Mucosa of descending colon (tissue), 3 donors: ENCODE results near the gene DCAF10. TPM values are rescaled to one million over a fixed set of nuclear protein-coding genes. Genes with fewer than 3 reads are reported as not detected.
"Not testable (repeated sequence)": the region's sequence is repeated elsewhere in the genome, so short reads cannot be mapped to it uniquely, and the experiment has no call there.

Experiments used
- ATAC-seq: fragments of 200-7000 bp; cut with Tn5 transposase; one replicate; pipeline ENCODE4 v1.9.1; 2020; ENCODE audit warnings: mild to moderate bottlenecking, moderate library complexity
- DNase-seq, 3 donors: peaks; one replicate each; pipeline ENCODE4 v3.0.0-alpha.2; 2020
- H3K36me3 ChIP-seq: fragments of 200-600 bp; one replicate; pipeline ENCODE4 v1.8.0; 2021; ENCODE audit warnings: low read depth, mild to moderate bottlenecking
- H3K4me1 ChIP-seq: fragments of 200-600 bp; one replicate; pipeline ENCODE4 v1.8.0; 2021; ENCODE audit warnings: low read depth, mild to moderate bottlenecking
- H3K4me3 ChIP-seq: fragments of 200-600 bp; one replicate; pipeline ENCODE4 v1.8.0; 2021; ENCODE audit warnings: mild to moderate bottlenecking
- H3K9me3 ChIP-seq: fragments of 200-600 bp; one replicate; pipeline ENCODE4 v1.8.0; 2021; ENCODE audit warnings: mild to moderate bottlenecking
- CTCF ChIP-seq: fragments of 200-600 bp; IDR thresholded peaks from one replicate; pipeline ENCODE4 v1.8.0; 2022; ENCODE audit warnings: antibody characterized with exemption, mild to moderate bottlenecking
- intact Hi-C, 2 donors: fragments of 100-400 bp; cut with DNase I in 1 of 2; cut with micrococcal nuclease in 1 of 2; formaldehyde crosslinking; loops; one replicate each; pipeline versions ENCODE4 v1.11.0 to v1.11.1; 2022; cut with DNase I, micrococcal nuclease
- total RNA-seq, 3 donors: library from RNA; stranded (reverse); fragmentation: NEBNext Ultra II Directional in 2 of 3; extraction: Animal tissue kit (Norgen Biotek cat#: 25700) in 2 of 3; gene quantifications; one replicate each; pipeline versions ENCODE4 v1.2.1 to v1.2.4, GENCODE V29; 2021 to 2023
- donor health status: DM: no; HTN: no; CAD: no; lungs with moderate emphysema.
- donor health status: DM: no; HTN: no; CAD: no.
- donor health status: DM: no; HTN: yes; CAD: no.

Gene DCAF10
- total RNA-seq, 3 donors from 2014 or later: 18.5 to 37.8 (median 26.6) TPM

GRCh38 chr9:37873955-37874354 is 73.4 kb downstream of the DCAF10 start:
- Histone ChIP-seq H3K4me1 (no peaks in the 10 kb centered on the region), H3K36me3 (no peaks in the 10 kb centered on the region), H3K4me3 (no peak overlapping the region), H3K9me3 (peaks cover 4% of the 10 kb centered on the region)
- intact Hi-C loops: no loop called here
- DNase-seq (no peak), ATAC-seq (no peak)
- no peak for TF ChIP-seq CTCF

GRCh38 chr9:37876376-37876775 is 75.8 kb downstream of the DCAF10 start:
- H3K36me3 ChIP-seq: no peaks in the 10 kb centered on the region
- H3K9me3 ChIP-seq: peaks cover 4% of the 10 kb centered on the region
- H3K4me1 ChIP-seq: no peaks in the 10 kb centered on the region
- no peak overlapping the region for H3K4me3 ChIP-seq
- TF ChIP-seq CTCF: no peak
- DNase-seq (no peak), ATAC-seq (no peak)
- intact Hi-C loops: no loop called here

- Histone ChIP-seq H3K4me1 (no peaks in the 10 kb centered on the region), H3K36me3 (no peaks in the 10 kb centered on the region), H3K4me3 (no peak overlapping the region), H3K9me3 (peaks cover 4% of the 10 kb centered on the region)
- TF ChIP-seq CTCF: no peak
- DNase-seq (no peak), ATAC-seq (no peak)
- intact Hi-C loops: no loop called here
Observed at GRCh38 chr9:37880916-37881479, 80.4 kb downstream of the DCAF10 start.

- DNase-seq, intact Hi-C loops, H3K36me3 ChIP-seq, H3K9me3 ChIP-seq, ATAC-seq, H3K4me3 ChIP-seq, H3K4me1 ChIP-seq: not testable (repeated sequence)
Observed at GRCh38 chr9:37887977-37888583, 87.5 kb downstream of the DCAF10 start.

GRCh38 chr9:37889536-37889935 is 88.9 kb downstream of the DCAF10 start:
- H3K36me3 ChIP-seq: no peaks in the 10 kb centered on the region
- DNase-seq (no peak), ATAC-seq (no peak)
- intact Hi-C loops: no loop called here
- no peak overlapping the region for H3K4me3 ChIP-seq
- no peak for TF ChIP-seq CTCF
- H3K9me3 ChIP-seq: no peaks in the 10 kb centered on the region
- H3K4me1 ChIP-seq: no peaks in the 10 kb centered on the region

- intact Hi-C loops, H3K36me3 ChIP-seq, H3K4me1 ChIP-seq, ATAC-seq, H3K4me3 ChIP-seq, H3K9me3 ChIP-seq, DNase-seq: not testable (repeated sequence)
Observed at GRCh38 chr9:37891042-37891441, 90.4 kb downstream of the DCAF10 start.

GRCh38 chr9:37892063-37892462 is 91.5 kb downstream of the DCAF10 start:
- Histone ChIP-seq H3K9me3 (no peaks in the 10 kb centered on the region), H3K4me3 (no peak overlapping the region), H3K4me1 (no peaks in the 10 kb centered on the region), H3K36me3 (peaks cover 5% of the 10 kb centered on the region)
- ATAC-seq: no peak
- no peak for TF ChIP-seq CTCF
- intact Hi-C loops: no loop called here
- no peak for DNase-seq
